ENCODE results near the gene IL1R2. TPM values are rescaled to one million over a fixed set of nuclear protein-coding genes. Genes with fewer than 3 reads are reported as not detected.

IL1R2 gene
- 0.36 and 0.88 TPM in 2 replicates for total RNA-seq

- no peaks in the 10 kb centered on the region for H3K4me1 ChIP-seq (ENCODE audit: insufficient read depth, low read length)
These were observed at the start of gene IL1R2 for GRCh38 chr2:101991721-101992145. TSS of gene IL1R2 (plus strand) at chr2:101991960. CDS start at chr2:102008576, 16,616 bp downstream.

GRCh38 chr2:101942851-101943250 lies 48.9 kb upstream of the IL1R2 start:
- no peak for TF ChIP-seq CTCF (IDR thresholded peaks at IDR 0.05; ENCODE audit: extremely low read depth, low read depth, low read length)
- Histone ChIP-seq H3K27ac (ENCODE audit: low read depth, low read length) (no peak overlapping the region), H3K4me1 (ENCODE audit: insufficient read depth, low read length) (no peaks in the 10 kb centered on the region), H3K9me3 (ENCODE audit: low read depth, low read length) (no peaks in the 10 kb centered on the region), H4K20me1 (ENCODE audit: insufficient read depth, low read length) (no peaks in the 10 kb centered on the region), H3K4me2 (ENCODE audit: insufficient read depth, low read length) (no peak overlapping the region), H3K79me2 (ENCODE audit: insufficient read depth, low read length) (no peaks in the 10 kb centered on the region), H2AFZ (ENCODE audit: low read length) (no peak overlapping the region), H3K36me3 (ENCODE audit: insufficient read depth, low read length) (no peaks in the 10 kb centered on the region), H3K27me3 (ENCODE audit: insufficient read depth, low read length) (no peaks in the 10 kb centered on the region), H3K4me3 (ENCODE audit: insufficient read depth, low read length) (no peak overlapping the region)
- no peak for DNase-seq (ENCODE audit: insufficient read length, low spot score, missing footprints)

More at GRCh38 chr2:101991721-101992145, at the start of gene IL1R2:
- Histone ChIP-seq H3K27me3 (ENCODE audit: insufficient read depth, low read length) (peaks cover 40% of the 10 kb centered on the region), H3K4me3 (ENCODE audit: insufficient read depth, low read length) (no peak within 1 kb of the TSS), H3K4me2 (ENCODE audit: insufficient read depth, low read length) (no peak within 1 kb of the TSS), H3K79me2 (ENCODE audit: insufficient read depth, low read length) (no peaks in the 10 kb centered on the region), H3K9me3 (ENCODE audit: low read depth, low read length) (no peaks in the 10 kb centered on the region), H2AFZ (ENCODE audit: low read length) (no peak within 1 kb of the TSS), H3K36me3 (ENCODE audit: insufficient read depth, low read length) (no peaks in the 10 kb centered on the region), H4K20me1 (ENCODE audit: insufficient read depth, low read length) (no peaks in the 10 kb centered on the region), H3K27ac (ENCODE audit: low read depth, low read length) (no peak within 1 kb of the TSS)
- DNase-seq (ENCODE audit: insufficient read length, low spot score, missing footprints), result peak; percentile 52
- no peak for TF ChIP-seq CTCF (IDR thresholded peaks at IDR 0.05; ENCODE audit: extremely low read depth, low read depth, low read length)

GRCh38 chr2:101946372-101947039 lies 45.3 kb upstream of the IL1R2 start:
- Histone ChIP-seq H3K4me2 (ENCODE audit: insufficient read depth, low read length) (no peak overlapping the region), H3K4me3 (ENCODE audit: insufficient read depth, low read length) (no peak overlapping the region), H3K4me1 (ENCODE audit: insufficient read depth, low read length) (no peaks in the 10 kb centered on the region), H4K20me1 (ENCODE audit: insufficient read depth, low read length) (no peaks in the 10 kb centered on the region), H3K36me3 (ENCODE audit: insufficient read depth, low read length) (no peaks in the 10 kb centered on the region), H3K27me3 (ENCODE audit: insufficient read depth, low read length) (no peaks in the 10 kb centered on the region), H3K79me2 (ENCODE audit: insufficient read depth, low read length) (no peaks in the 10 kb centered on the region), H2AFZ (ENCODE audit: low read length) (no peak overlapping the region), H3K9me3 (ENCODE audit: low read depth, low read length) (no peaks in the 10 kb centered on the region), H3K27ac (ENCODE audit: low read depth, low read length) (no peak overlapping the region)
- TF ChIP-seq CTCF (IDR thresholded peaks at IDR 0.05; ENCODE audit: extremely low read depth, low read depth, low read length), result no peak
- no peak for DNase-seq (ENCODE audit: insufficient read length, low spot score, missing footprints)

- DNase-seq (ENCODE audit: insufficient read length, low spot score, missing footprints), result no peak
- no peaks in the 10 kb centered on the region for H4K20me1 ChIP-seq (ENCODE audit: insufficient read depth, low read length)
- no peaks in the 10 kb centered on the region for H3K27me3 ChIP-seq (ENCODE audit: insufficient read depth, low read length)
- no peak overlapping the region for H3K4me3 ChIP-seq (ENCODE audit: insufficient read depth, low read length)
- no peaks in the 10 kb centered on the region for H3K9me3 ChIP-seq (ENCODE audit: low read depth, low read length)
- TF ChIP-seq CTCF (IDR thresholded peaks at IDR 0.05; ENCODE audit: extremely low read depth, low read depth, low read length), result no peak
- no peak overlapping the region for H2AFZ ChIP-seq (ENCODE audit: low read length)
- no peak overlapping the region for H3K27ac ChIP-seq (ENCODE audit: low read depth, low read length)
- H3K79me2 ChIP-seq (ENCODE audit: insufficient read depth, low read length), result no peaks in the 10 kb centered on the region
- H3K4me2 ChIP-seq (ENCODE audit: insufficient read depth, low read length), result no peak overlapping the region
- no peaks in the 10 kb centered on the region for H3K4me1 ChIP-seq (ENCODE audit: insufficient read depth, low read length)
- H3K36me3 ChIP-seq (ENCODE audit: insufficient read depth, low read length), result no peaks in the 10 kb centered on the region
These were observed 44.4 kb upstream of the IL1R2 start for GRCh38 chr2:101947374-101947773.
